IMR-90 (cell line): ENCODE measurements around the gene TEDDM1. TPM values are rescaled to one million over a fixed set of nuclear protein-coding genes. Genes with fewer than 3 reads are reported as not detected.

Experiments used
- ATAC-seq: fragments of 200-7000 bp; cut with Tn5 transposase; 2 replicates; pipeline ENCODE4 v1.9.1; 2020; ENCODE audit warnings: low read depth, mild to moderate bottlenecking, moderate library complexity
- BruUV-seq: library from RNA; stranded (reverse); fragments of 400-500 nt; replicated peaks from 2 replicates; lab custom pipeline; 2021; lab: Mats Ljungman, UMichigan
- CTCF ChIA-PET: fragments of 300-600 bp; formaldehyde crosslinking; extraction: SDS; loops from one replicate; lab custom pipeline; 2021; ENCODE audit warnings: antibody characterized with exemption; lab: Yijun Ruan, JAX
- POLR2A ChIA-PET: fragments of 300-600 bp; sonication (Branson Sonifier 250); formaldehyde crosslinking; loops from one replicate; lab custom pipeline; 2022; ENCODE audit warnings: antibody characterized with exemption; ENCODE audit not compliant: unreplicated experiment; lab: Charles Lee
- DNase-seq: peaks from one replicate; pipeline ENCODE4 v3.0.0; 2013
- H2AFZ ChIP-seq: replicated peaks from 2 replicates; pipeline ENCODE3; 2013; ENCODE audit warnings: low read length, mild to moderate bottlenecking; ENCODE audit not compliant: poor library complexity
- H2AK5ac ChIP-seq: 2 replicates; pipeline ENCODE4 v1.6.1; 2013; ENCODE audit warnings: low read depth, low read length, inconsistent platforms
- H2AK9ac ChIP-seq: replicated peaks from 2 replicates; pipeline ENCODE3; 2013; ENCODE audit warnings: mild to moderate bottlenecking, low read depth, low read length, moderate library complexity; ENCODE audit not compliant: poor library complexity
- H2BK120ac ChIP-seq: 2 replicates; pipeline ENCODE4 v1.6.1; 2013; ENCODE audit warnings: low read depth, low read length, inconsistent platforms
- H2BK15ac ChIP-seq: 3 replicates; pipeline ENCODE4 v1.6.1; 2013; ENCODE audit warnings: low read depth, low read length, inconsistent platforms
- H2BK20ac ChIP-seq: 2 replicates; pipeline ENCODE4 v1.6.1; 2013; ENCODE audit warnings: low read depth, mild to moderate bottlenecking, inconsistent platforms, low read length, moderate library complexity
- H2BK5ac ChIP-seq: 2 replicates; pipeline ENCODE4 v1.6.1; 2013; ENCODE audit warnings: mild to moderate bottlenecking, low read depth, low read length, inconsistent platforms; ENCODE audit not compliant: poor library complexity, severe bottlenecking
- H3K14ac ChIP-seq: replicated peaks from 2 replicates; pipeline ENCODE4 v1.6.1; 2013; ENCODE audit warnings: low read depth, low read length, inconsistent platforms
- H3K18ac ChIP-seq: 2 replicates; pipeline ENCODE4 v1.6.1; 2013; ENCODE audit warnings: low read depth, low read length, control low read depth
- H3K23ac ChIP-seq: 2 replicates; pipeline ENCODE4 v1.6.1; 2013; ENCODE audit warnings: low read depth, low read length, inconsistent platforms
- H3K27ac ChIP-seq: 2 replicates; pipeline ENCODE4 v1.5.1; 2013; ENCODE audit warnings: mild to moderate bottlenecking, control low read depth, low read length; ENCODE audit not compliant: insufficient read depth
- H3K27me3 ChIP-seq: 2 replicates; pipeline ENCODE4 v1.6.1; 2013; ENCODE audit warnings: low read length; ENCODE audit not compliant: control insufficient read depth, insufficient read depth
- H3K36me3 ChIP-seq: 2 replicates; pipeline ENCODE4 v1.6.1; 2013; ENCODE audit warnings: low read length, mixed read lengths; ENCODE audit not compliant: control insufficient read depth, insufficient read depth
- H3K4ac ChIP-seq: 2 replicates; pipeline ENCODE4 v1.6.1; 2013; ENCODE audit warnings: low read depth, low read length, inconsistent platforms
- H3K4me1 ChIP-seq: 2 replicates; pipeline ENCODE4 v1.6.1; 2013; ENCODE audit warnings: low read length, mixed read lengths; ENCODE audit not compliant: control insufficient read depth, insufficient read depth
- H3K4me2 ChIP-seq: 2 replicates; pipeline ENCODE4 v1.6.1; 2013; ENCODE audit warnings: low read depth, mild to moderate bottlenecking, control low read depth, low read length, moderate library complexity
- H3K4me3 ChIP-seq: 2 replicates; pipeline ENCODE4 v1.5.1; 2013; ENCODE audit warnings: low read depth, mild to moderate bottlenecking, control low read depth, low read length, moderate library complexity; ENCODE audit not compliant: insufficient read depth
- H3K56ac ChIP-seq: 2 replicates; pipeline ENCODE4 v1.6.1; 2013; ENCODE audit warnings: low read length, inconsistent platforms; ENCODE audit not compliant: insufficient read depth; ENCODE audit errors: extremely low read depth
- H3K79me1 ChIP-seq, 2 experiments: 2 replicates each; pipeline ENCODE4 v1.6.1; 2013; ENCODE audit warnings: low read length in 2 of 2, inconsistent platforms in 1 of 2, low read depth in 1 of 2
- H3K9ac ChIP-seq: 2 replicates; pipeline ENCODE4 v1.6.1; 2013; ENCODE audit warnings: low read depth, low read length, control low read depth
- H3K9me1 ChIP-seq: 2 replicates; pipeline ENCODE4 v1.6.1; 2013; ENCODE audit warnings: low read length, inconsistent platforms; ENCODE audit not compliant: insufficient read depth
- H3K9me3 ChIP-seq: 2 replicates; pipeline ENCODE4 v1.6.1; 2013; ENCODE audit warnings: low read length; ENCODE audit not compliant: control insufficient read depth, insufficient read depth
- H4K20me1 ChIP-seq: 2 replicates; pipeline ENCODE4 v1.6.1; 2013; ENCODE audit warnings: low read length, inconsistent platforms; ENCODE audit not compliant: insufficient read depth
- H4K5ac ChIP-seq: 2 replicates; pipeline ENCODE4 v1.6.1; 2013; ENCODE audit warnings: mild to moderate bottlenecking, low read depth, low read length, control low read depth
- H4K8ac ChIP-seq, 2 experiments: 2 replicates each; pipeline ENCODE4 v1.6.1; 2013; ENCODE audit warnings: low read depth in 2 of 2, low read length in 2 of 2, control low read depth in 1 of 2, inconsistent platforms in 1 of 2
- H4K91ac ChIP-seq: 2 replicates; pipeline ENCODE4 v1.6.1; 2013; ENCODE audit warnings: low read depth, low read length, inconsistent platforms; ENCODE audit not compliant: insufficient read depth
- RFX5 ChIP-seq: IDR thresholded peaks from 2 replicates; pipeline ENCODE4 v1.8.0; 2012; ENCODE audit warnings: low read depth, mild to moderate bottlenecking, low read length, moderate library complexity
- dilution Hi-C: fragments of 300-500 bp; cut with HindIII; formaldehyde crosslinking; loops from one replicate; pipeline ENCODE4 v1.14.3; 2018; ENCODE audit warnings: low sequenced_read_pairs; ENCODE audit not compliant: unreplicated experiment
- in situ Hi-C: fragments of 300-500 bp; cut with MboI; formaldehyde crosslinking; loops from 3 replicates; pipeline ENCODE4 v1.14.3; 2019; ENCODE audit warnings: low sequenced_read_pairs, inconsistent platforms, mixed read lengths
- intact Hi-C: fragments of 100-400 bp; cut with micrococcal nuclease; formaldehyde crosslinking; loops from 2 replicates; pipeline ENCODE4 v1.10.0; 2022
- polyA plus RNA-seq, 3 experiments: library from polyadenylated mRNA; depleted of rRNA; stranded (reverse); fragments of >200 nt; gene quantifications; 2 replicates each; pipeline ENCODE4 v1.2.3, GENCODE V29; 2012; ENCODE audit warnings: low replicate concordance in 1 of 3
- total RNA-seq: library from RNA; depleted of rRNA; stranded (reverse); fragments of >200 nt; gene quantifications from 2 replicates; pipeline ENCODE4 v1.2.3, GENCODE V29; 2012

The TEDDM1 gene
- total and polyA plus RNA-seq, 2 of the 4 experiments (the other 2 are of a cell fraction): not detected

GRCh38 chr1:182450087-182450486 is 49.6 kb upstream of the TEDDM1 start, which contains the start of gene RGSL1:
TSS of gene RGSL1 (plus strand) at chr1:182450146. CDS start at chr1:182450166, 20 bp downstream.
- ATAC-seq (no peak), DNase-seq (no peak)
- no TSS peak for BruUV-seq
- Histone ChIP-seq H3K18ac (no peak within 1 kb of the TSS), H2BK120ac (no peak within 1 kb of the TSS), H3K9ac (no peak within 1 kb of the TSS), H2BK20ac (no peak within 1 kb of the TSS), H4K8ac (no peak within 1 kb of the TSS), H3K4ac (no peak within 1 kb of the TSS), H3K36me3 (no peaks in the 10 kb centered on the region), H3K4me3 (no peak within 1 kb of the TSS), H3K4me1 (no peaks in the 10 kb centered on the region), H4K20me1 (no peaks in the 10 kb centered on the region), H4K5ac (no peak within 1 kb of the TSS), H3K4me2 (no peak within 1 kb of the TSS), H2AK5ac (no peak within 1 kb of the TSS), H3K9me3 (no peaks in the 10 kb centered on the region), H2BK5ac (no peak within 1 kb of the TSS), H3K79me1 (no peaks in the 10 kb centered on the region), H3K23ac (no peak within 1 kb of the TSS), H2BK15ac (no peak within 1 kb of the TSS), H3K27ac (no peak within 1 kb of the TSS), H3K9me1 (no peaks in the 10 kb centered on the region), H2AFZ (no peak within 1 kb of the TSS), H3K14ac (no peak within 1 kb of the TSS), H2AK9ac (no peak within 1 kb of the TSS), H3K56ac (no peak within 1 kb of the TSS), H4K91ac (no peak within 1 kb of the TSS), H3K27me3 (no peaks in the 10 kb centered on the region)
- intact Hi-C loops (no loop called here), dilution Hi-C loops (no loop called here), in situ Hi-C loops (no loop called here)
- no peak for TF ChIP-seq RFX5
- POLR2A ChIA-PET: no interaction called here
- CTCF ChIA-PET: no interaction called here
